HG03196 (cell line): ENCODE data around the gene CCDC138.

Experiments
- ATAC-seq: cut with Tn5 transposase; IDR thresholded peaks from one replicate; pipeline ENCODE4 v1.9.1; 2021; ENCODE audit not compliant: unreplicated experiment

Gene CCDC138

DNA sequence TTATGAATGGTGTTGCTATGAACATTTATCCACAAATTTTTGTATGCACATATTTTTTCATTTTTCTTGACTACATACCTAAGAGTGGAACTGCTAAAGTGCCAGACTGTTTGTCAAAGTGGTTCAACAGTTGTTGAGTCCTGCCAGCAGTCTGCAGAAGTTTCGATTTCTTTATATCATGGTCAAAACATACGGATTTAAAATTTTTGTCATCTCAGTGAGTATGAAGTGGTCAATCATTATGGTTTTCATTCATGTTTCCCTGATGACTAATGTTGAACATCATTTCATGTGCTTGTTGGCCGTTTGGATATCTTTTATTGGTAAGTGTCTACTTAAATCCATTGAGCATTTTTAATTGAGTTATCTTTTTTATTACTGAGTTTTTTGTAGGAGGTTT, 39.2 kb downstream of the CCDC138 start:
- ATAC-seq = no peak

DNA sequence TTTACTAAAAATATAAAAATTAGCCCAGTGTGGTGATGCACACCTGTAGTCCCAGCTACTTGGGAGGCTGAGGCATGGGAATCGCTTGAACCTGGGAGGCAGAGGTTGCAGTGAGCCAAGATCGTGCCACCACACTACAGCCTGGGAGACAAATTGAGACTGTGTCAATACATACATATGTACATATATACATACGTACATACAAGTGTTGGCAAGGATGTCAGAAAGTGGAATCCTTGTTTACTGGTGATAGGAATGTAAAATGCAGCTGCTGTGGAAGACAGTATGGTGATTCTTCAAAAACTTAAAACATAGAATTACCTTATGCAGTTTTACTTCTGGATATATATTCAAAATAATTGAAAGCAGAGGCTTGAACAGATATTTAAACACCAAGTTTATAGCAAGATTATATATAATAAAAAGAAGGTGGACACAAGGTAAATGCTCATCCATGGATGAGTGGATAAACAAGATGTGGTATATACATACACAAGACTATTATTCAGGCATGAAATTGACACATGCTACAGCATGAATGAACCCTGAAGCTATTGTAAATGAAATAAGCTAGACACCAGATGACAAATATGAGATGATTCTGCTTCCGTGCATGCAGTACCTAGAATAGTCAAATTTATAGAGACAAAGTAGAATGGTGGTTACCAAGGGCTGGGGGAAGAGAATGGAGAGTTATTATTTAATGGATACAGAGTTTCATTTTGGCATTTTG, 43.2 kb downstream of the CCDC138 start:
- ATAC-seq = no peak

DNA sequence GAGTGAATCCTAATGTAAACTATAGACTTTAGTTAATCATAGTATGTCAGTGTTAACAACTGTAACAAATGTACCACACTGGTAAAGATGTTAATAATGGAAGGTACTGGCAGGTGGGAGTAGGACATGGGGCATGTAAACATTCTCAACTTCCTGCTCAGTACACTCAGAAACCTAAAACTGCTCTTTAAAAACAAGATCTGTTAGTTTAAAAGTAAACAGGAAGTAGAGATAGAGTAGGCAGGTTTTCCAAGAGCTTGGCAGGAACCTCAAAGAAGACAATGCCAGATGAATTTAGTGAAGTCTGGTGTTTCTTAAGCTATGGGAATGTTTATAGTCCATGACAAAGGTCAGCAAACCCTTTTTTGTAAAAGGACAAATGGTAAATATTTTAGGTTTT, 46.6 kb downstream of the CCDC138 start:
- ATAC-seq = no peak

DNA sequence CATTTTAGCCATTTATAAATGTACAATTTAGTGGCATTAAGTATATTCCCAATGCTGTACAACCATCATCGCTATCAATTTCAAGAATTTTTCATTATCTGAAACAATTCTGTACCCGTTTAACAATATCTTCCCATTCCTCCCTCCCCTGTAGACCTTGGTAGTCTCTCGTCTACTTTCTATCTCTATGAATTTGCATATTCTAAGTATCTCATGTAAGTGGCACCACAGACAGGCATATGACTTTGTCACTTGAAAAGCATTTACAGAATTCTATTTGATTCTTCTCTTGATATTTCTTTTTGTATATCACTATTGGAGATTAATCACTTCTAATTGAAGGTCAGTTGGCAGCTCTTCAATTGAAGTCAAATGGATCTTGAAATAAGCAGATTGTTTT, 48.0 kb downstream of the CCDC138 start:
- ATAC-seq = no peak

DNA sequence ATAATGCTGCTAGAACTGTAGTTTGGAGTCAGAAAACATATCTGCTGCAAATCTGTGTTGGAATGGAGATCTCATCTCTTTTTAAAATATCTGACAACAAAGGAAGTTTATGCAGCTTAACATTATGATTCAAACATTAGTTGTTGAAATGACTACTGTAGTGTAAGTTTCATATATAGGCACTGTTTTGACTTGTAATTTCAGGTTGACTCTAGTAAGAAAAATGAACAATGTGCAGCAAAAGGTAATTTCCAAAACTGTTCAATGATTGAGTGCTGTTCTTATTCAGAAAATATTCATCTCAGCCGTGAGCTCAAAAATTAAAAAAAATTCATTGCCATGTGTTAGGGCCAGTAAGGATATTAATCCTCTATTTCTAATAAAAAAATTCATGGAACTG, 48.5 kb downstream of the CCDC138 start:
- ATAC-seq = no peak

GRCh38 chr2:108837198-108837597, 50.6 kb downstream of the CCDC138 start:
- no peak for ATAC-seq

GRCh38 chr2:108841506-108841905, 54.9 kb downstream of the CCDC138 start:
- ATAC-seq = no peak

DNA sequence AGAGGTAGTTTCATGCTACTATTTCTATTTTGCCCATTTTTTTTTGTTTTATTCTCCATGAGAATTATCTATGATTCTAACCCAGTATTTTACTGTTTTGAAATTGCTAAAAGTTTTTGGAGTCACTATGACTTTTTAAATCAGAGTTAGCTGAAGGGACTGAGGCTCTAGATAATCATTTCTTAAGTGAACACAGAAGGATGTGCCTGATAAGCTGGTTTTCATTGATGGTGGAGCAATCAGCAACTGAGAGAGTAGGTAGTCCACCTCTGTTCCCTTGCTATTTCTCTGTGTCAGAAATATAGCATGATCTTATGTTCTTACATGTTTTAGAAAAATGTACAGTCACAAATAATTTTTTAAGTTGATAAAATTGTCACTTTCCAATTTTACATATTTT, 59.4 kb downstream of the CCDC138 start:
- ATAC-seq = no peak

DNA sequence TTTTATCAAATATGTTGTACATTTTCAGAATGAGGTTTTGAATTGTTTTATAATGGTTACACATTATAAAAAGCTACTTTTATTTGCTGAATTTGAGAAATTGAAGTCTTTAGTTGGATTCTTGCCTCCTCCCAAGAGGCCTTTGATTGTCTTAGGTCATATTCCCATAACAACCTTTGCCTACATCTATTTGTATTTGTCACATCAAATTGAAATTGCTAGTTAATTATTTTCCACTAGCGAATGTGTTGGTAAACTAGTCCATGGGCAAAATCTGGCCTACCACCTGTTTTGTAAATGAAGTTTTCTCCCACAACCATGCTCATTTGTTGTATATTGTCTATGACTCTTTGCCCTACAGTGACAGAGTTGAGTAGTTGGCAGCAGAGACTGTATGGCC, 60.4 kb downstream of the CCDC138 start:
- ATAC-seq = no peak

DNA sequence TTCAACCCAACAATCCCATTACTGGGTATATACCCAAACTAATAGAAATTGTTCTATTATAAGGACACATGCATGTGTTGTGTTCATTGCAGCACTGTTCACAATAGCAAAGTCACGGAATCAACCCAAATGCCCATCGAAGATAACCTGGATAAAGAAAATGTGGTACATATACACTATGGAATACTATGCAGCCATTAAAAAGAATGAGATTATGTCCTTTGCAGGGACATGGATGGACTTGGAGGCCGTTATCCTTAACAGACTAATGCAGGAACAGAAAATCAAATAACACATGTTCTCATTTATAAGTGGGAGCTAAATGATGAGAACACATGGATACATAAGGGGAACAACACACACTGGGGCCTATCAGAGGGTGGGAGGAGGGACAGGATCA, 65.8 kb downstream of the CCDC138 start:
- ATAC-seq = no peak

DNA sequence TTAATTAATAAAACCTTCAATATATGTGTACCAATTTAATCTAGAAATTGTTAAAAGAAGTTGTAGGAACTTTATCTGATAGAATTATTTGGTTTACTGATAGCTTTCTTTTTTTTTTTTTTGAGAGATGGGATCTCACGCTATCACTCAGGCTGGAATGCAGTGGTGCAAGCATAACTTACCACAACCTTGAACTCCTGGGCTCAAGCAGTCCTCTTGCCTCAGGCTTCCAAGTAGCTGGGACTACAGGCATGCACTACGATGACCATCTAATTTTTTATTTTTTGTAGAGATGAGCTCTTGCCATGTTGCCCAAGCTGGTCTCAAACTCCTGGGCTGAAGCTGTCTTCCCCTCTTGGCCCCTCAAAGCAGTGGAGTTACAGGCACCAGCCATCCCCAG, 66.8 kb downstream of the CCDC138 start:
- ATAC-seq = no peak

- no peak for ATAC-seq
Measured at GRCh38 chr2:108854484-108854883, 67.9 kb downstream of the CCDC138 start.

DNA sequence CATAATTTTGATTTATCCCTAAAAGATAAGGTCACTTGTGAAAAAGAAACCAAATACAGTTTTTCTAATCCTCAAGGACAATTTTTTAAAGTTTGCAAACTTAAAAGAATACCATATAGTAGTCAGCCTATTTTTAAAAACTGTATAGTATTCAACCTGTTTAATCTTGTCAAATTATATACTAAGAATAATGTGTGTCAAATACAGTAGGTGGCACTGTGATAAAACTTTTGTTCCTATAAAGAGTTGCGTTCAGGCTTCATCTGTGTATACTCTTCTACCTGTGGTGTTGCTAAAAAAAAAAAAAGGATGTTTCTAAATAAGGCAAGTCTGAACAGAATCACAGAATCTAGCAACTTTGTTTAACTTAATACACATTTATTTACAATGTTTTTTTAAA, 68.6 kb downstream of the CCDC138 start:
- ATAC-seq = no peak

GRCh38 chr2:108858894-108859293, 72.3 kb downstream of the CCDC138 start:
- ATAC-seq = no peak

DNA sequence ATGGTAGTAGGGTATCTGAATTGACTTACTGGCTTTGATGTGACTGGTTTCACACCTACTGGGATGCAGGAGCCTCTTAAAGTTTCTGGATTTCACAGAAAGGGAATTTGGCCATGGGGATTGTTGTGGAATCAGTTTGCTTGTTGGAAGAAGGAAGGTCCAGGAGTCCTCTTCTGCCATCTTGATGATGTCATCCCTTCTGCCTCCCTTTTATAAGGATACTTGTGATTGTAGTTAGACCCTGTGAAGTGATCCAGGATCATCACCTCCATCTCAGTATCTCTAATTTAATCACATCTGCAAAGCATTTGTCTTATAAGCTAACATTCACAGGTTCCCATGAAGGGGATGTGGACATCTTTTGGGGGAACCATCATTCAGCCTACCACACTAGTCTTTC, 79.5 kb downstream of the CCDC138 start:
- ATAC-seq = no peak

DNA sequence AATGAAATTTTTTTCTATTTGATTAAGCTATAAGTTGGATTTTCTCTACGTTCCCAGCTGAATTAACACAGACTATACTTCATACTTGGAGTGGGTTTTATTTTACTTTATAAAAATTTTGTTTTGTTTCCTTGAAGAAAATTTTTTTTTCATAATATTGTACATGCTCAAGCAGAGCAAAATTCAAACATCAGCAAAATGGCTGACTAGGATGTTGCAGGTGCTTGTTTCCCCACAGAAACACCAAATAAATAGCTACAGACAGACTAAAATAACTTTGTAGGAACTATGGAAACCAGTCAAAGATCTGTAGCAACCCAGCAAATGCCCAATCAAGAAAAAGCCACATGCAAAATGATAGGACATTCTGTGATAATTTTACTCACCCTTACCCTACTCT, 82.3 kb downstream of the CCDC138 start:
- no peak for ATAC-seq

DNA sequence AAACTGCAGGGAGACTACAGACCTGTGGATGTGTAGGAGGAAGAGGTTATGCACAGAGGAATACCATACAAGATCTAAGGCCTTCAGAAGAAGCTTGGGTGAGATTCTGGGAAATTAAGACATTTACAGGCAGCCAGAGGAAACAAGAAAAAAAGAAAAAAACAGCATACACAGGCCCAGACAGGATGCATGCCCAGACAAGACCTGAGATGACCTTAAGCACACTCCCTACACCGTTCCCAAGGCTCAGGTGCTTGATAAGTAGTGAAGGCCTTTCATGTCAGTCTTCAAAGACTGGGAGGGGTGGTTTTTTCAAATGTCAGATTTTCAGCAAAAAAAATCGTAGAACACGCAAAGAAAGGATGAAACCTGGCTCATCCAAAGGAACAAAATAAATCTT, 83.0 kb downstream of the CCDC138 start:
- ATAC-seq = no peak

- no peak for ATAC-seq
Measured at GRCh38 chr2:108870069-108870644, 83.6 kb downstream of the CCDC138 start.

DNA sequence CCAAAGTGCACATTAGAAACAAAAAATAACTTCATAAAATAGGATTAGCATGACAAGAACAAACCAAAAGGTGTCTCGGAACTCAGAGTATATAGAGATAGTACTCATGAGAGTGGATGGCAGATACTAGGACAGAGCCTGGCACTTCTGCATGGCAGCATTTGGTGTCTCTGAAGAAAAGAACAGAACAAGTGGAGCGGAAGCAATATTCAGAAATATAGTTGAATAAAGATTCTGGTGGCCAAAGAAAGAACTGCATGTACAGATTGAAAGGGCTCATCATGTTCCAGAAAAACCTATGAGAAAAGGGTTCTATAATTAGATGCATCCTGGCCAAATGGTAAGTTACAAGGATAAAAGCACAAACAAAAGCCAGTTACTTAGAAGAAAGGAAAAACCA, 90.9 kb downstream of the CCDC138 start:
- ATAC-seq = no peak

DNA sequence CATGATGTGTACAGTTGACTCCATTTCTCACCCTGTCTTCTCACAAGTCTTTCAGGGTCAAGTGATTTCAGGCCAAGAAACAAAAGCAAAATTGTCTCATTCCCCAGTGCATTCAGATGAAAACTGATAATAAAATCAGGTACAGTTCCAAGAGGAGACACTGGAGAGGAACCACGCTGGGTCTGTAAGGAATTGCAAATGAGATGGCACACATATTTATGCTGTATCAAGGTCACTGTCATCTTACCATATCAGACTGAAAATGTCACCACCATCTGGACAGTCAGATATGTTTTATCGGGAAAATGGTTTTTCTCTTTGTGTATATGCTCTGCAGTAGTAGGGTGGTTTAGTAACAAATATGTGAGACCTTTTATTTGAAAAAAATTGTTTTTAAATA, 91.7 kb downstream of the CCDC138 start:
- no peak for ATAC-seq

DNA sequence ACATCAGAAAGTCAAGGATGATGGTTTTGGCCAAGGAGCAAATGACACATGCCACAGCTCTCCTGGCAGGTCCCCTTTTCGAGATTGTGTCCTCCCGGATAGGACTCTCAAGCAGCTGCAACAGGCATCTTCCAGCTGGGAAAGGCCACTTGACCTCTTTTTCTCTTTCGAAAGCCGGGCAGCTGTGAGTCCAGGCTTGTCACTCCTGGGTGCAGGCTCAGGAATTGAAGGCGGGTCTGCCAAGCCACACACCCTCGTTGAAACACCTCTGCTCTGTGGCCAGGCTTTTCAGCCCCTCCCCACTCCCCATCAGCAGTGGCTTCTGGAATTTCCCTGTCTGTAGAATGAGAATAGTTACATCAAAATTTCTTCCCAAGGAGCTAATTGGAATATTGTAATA, 98.0 kb downstream of the CCDC138 start:
- no peak for ATAC-seq

DNA sequence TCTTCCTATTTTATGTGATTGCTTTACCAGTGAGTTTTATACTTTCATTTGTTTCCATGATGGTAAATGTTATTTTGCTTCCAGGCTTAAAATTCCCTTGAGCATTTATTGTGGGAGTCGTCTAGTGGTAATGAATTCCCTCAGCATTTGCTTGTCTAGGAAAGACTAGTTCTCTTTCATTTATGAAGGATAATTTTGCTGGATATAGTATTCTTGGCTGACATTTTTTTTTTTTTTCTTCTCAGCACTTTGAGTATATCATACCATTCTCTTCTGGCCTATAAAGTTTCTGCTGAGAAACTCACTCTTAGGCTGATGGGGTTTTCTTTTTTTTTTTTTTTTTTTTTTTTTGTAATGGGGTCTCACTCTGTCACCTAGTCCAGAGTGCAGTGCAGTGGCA, 103.3 kb downstream of the CCDC138 start:
- ATAC-seq = no peak

- ATAC-seq = no peak
Measured at GRCh38 chr2:108893277-108893676, 106.7 kb downstream of the CCDC138 start.
